GM19099 (cell line): ENCODE measurements around the gene UGT1A5.

Experiments used
- POLR2A ChIP-seq: IDR thresholded peaks from 3 replicates; pipeline ENCODE4 v1.6.1; 2011; ENCODE audit warnings: low read depth; ENCODE audit not compliant: insufficient read length; ENCODE audit errors: extremely low read depth

Gene UGT1A5

DNA sequence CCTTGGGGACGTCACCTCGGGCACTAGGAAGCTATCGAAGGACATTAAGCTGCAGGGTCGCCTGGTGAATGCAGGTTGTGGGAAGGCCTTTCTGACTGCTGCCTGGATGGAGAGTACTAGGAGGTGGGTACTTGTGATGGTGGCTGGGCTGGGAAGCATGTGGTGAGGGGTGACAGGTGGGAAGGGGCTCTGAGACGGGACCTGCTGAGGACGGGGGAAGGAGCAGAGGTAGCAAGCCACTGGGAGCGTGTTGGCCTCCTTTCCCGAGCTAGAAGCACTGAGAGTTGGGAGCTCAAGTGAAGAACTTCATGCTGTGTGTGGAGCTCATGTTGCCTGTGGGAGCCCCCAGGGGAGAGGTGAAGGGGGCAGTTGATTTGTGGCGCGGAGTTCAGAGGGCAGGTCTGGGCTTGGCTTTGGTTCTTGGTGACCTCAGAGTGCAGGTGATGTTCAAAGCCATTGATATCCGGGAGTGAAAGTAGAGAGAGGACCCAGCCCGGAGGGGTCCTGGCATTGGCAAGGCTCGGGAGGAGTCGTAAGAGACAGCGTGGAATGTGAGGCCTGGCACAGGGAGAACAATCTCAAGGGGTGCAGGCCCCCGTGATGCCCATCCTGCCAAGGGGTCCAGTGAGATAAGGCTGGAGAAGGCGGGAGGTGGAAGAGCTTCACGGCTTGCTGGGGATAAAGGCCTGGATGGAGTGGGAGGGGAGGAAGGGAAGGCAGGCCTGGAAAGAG, 78.6 kb downstream of the UGT1A5 start:
- TF ChIP-seq POLR2A, result no peak

GRCh38 chr2:233791883-233792329, 79.2 kb downstream of the UGT1A5 start:
- no peak for TF ChIP-seq POLR2A

DNA sequence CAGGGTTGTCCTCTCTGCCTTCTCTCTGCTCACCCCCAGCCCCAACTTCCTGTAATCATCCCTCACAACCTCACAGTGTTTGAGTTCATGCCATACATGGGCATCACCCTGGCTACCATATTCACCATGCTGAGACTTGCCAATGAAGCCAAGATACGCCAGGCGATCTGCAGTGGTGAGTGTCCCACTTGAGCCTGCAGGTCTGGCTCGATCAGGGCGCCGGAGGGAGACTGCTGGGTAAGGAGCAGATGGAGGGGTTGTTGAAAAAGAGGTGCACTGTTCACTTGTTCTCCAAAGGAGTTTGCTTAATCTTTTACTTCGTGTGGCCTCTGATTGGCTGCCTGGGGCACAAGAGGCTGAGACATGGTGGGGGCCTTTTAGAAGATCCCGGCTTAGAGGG, 80.0 kb downstream of the UGT1A5 start:
- no peak for TF ChIP-seq POLR2A

- no peak for TF ChIP-seq POLR2A
These were observed 80.9 kb downstream of the UGT1A5 start for GRCh38 chr2:233793465-233794127.

GRCh38 chr2:233794128-233794658, 81.5 kb downstream of the UGT1A5 start:
- TF ChIP-seq POLR2A, result no peak

GRCh38 chr2:233795735-233796171, 83.0 kb downstream of the UGT1A5 start:
- TF ChIP-seq POLR2A, result no peak

DNA sequence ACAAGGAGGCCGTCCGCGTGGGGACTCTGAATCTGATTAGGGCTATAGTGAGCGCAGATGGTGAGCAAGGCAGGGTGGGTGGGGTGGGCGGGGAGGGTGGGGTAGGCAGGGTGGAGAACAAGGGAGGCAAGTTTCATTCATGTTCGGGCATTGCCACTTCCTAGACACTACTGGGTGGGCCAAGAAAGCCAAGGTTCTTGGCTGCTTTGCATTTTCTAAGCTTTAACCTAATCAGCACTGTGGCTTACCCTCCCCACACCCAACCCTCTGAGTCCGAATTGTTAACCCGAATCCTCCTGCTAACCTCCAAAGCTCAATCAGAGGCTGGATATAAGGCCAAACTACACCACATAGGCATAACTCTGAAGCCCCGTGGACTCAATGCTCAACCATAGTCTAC, 83.5 kb downstream of the UGT1A5 start:
- no peak for TF ChIP-seq POLR2A

DNA sequence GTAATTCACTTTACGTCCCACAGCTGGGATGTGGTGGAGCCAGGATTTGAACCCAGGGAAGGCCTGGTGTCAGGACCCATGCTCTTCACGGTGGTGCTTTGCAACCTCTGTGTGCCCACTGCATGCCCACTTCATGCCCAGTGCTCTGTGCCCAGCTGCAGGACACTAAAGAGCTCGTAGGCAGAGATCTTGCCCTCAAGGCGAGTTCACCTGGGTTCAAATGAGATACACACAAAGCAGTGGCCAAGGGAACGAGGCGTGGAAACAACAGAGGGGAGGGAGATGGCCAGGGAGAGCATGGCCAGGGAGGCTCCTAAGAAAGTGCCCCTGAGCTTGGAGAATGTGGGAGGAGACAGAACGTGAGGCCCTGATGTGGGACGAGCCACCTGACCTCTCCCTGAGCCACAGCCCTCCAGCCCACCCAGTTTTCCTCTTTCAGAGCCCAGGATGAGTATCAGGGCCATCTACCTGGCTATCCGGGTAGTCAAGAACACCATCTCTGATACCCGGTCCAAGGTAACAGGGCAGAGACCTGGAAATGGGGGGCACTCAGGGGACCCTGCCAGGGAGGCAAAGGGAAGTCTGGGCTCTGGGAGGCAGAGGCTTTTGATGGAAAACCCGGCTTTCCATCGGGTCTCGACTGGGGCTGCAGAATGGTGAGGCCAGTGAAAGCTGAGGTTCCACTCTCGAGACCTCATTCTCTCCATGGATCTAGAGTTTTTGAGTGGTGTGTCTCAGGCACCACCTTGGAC, 85.8 kb downstream of the UGT1A5 start:
- no peak for TF ChIP-seq POLR2A

DNA sequence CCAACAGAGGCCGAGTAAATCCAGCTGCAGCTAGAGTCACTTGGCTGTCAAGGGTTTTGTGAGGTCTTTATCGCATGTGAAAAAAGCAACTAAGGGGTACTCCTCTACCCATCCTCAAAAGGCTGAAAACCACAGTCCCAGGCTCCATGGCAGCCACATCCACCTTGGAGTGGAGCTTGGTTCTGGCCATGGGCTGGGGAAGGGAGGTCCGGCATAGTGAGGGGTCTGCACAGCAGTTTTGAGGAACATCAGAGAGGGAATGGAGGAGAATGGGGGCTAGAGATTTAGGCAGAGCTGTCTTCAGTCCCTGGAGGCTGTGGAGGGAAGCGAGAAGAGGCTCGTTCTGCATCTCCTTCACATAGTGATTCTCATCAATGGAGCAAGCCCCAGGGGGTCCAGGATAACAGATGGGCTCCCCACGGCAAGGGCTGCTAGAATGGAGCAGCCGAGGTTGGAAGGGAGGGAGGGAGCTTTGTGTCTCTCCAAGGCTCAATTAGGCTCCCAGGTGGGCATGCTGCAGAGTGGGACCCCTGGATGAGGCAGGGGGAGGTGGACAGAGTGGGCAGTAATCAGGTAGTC, 86.5 kb downstream of the UGT1A5 start:
- TF ChIP-seq POLR2A, result no peak

GRCh38 chr2:233799716-233800115, 87.0 kb downstream of the UGT1A5 start:
- TF ChIP-seq POLR2A, result no peak

DNA sequence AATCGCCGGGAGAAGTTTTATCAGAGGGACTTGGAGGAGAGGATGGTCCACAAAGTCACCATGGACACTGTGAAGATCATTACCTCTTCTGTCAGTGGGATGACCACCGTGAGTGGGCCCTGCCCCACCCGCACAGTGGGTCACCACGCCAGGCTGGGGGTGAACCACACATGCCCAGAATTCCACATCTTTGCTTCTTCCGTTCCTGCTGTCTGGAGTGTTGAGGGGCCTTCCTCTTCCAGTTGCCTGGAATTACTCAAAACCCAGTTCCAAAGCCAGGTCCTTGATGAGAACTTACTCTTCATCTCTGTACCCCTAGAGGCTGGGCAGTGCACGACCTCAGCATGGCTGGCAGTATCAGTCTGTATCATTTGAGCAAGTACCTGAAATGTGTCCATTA, 87.5 kb downstream of the UGT1A5 start:
- no peak for TF ChIP-seq POLR2A

DNA sequence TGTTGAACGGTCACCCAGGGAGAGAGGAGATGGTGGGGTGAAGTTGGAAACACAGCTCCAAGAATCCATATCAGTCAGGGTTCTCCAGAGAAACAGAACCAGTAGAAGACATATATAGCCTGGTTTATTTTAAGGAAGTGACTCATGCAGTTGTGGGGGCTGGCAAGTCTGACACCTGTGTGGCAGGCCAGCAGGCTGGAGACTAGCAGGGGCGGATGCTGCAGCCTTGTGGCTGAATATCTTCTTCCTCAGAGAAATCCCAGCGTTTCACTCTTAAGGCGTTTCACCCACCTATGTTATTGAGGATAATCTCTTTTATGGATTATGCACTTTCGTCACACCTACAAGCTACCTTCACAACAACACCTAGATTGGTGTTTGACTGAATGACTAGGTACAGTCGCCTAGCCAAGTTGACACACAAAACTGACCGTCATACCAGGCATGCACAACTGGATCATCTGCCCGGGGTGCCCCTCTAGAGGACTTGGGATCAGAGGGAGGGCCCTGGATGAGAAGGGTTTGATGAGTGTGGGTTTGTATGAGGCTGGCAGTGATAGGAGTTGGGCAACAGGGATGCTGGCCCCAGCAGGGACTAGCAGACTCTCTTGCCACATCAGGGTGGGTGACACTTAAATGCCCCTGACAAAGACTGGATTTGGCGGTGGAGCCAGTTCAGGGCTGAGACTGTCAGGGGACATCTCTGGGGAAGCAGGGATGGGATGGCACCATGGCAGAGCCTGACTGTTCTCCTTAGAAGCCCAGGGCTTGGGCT, 88.8 kb downstream of the UGT1A5 start:
- no peak for TF ChIP-seq POLR2A

DNA sequence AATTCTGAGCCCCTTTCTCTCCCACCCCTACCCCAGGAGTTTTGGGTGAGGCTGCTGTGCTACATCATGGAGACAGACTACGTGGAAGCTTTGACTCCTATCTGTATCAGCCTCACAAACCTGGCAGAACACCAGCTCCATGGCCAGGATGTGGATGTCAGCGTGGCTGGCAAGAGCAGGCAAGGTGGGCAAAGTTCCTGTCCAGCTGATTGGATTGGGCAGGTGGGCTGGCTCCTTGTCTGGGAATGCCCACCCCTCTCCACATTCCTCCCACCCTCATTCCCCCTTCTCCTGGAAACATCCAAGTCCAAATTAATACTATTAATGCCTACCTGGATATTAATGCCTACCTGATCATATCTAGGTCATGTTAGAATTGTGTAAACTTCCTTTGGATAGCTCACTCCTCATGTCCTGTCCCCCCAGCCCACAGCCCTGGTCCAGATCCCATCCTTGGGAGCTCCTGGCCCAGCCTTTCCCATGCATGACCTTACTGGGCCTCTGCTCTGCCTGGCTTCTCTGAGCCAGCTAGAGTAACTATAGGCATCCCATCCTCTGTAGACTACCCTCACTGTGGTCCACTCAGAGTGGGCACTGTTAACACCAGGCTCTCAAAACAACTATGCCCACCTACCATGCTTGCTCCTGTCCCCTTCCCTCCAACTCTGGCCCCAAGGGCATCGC, 89.6 kb downstream of the UGT1A5 start:
- TF ChIP-seq POLR2A, result no peak
